Astrocyte of the spinal cord (primary cell): Measurements from ENCODE around the gene EXOC6.
"Not testable (repeated sequence)": the region's sequence is repeated elsewhere in the genome, so short reads cannot be mapped to it uniquely, and the experiment has no call there.

Experiments
- DNase-seq: peaks from one replicate; pipeline ENCODE4 v3.0.0; 2011; ENCODE audit warnings: low read depth, low spot score
- H3K4me3 ChIP-seq: 2 replicates; pipeline ENCODE4 v1.5.1; 2011; ENCODE audit warnings: low read depth, mild to moderate bottlenecking, low read length, moderate library complexity
- CTCF ChIP-seq: IDR thresholded peaks from 2 replicates; pipeline ENCODE4 v1.5.1; 2012; ENCODE audit warnings: low read depth, mild to moderate bottlenecking, low read length, inconsistent platforms
- in situ Hi-C: cut with HindIII; loops from 2 replicates; pipeline ENCODE4 v1.10.0; 2017; ENCODE audit warnings: low sequenced_read_pairs

The EXOC6 gene

DNA sequence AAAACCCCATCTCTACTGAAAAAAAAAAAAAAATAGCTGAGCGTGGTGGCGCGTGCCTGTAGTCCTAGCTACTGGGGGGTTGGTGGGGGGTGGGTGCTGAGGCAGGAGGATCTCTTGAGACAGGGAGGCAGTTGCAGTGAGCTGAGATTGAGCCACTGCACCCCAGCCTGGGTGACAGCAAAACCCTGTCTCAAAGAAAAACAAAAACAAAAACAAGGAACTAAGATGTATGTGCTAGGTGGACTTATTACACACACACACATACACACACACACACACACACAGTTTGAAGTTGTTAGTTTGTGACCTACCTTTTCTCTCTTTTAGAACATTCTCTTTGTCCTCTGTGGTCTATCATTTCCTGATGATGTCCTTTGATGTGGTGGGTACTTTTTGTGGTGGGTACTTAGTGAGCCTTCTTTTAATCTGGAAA, 53.5 kb downstream of the EXOC6 start:
- no peak for TF ChIP-seq CTCF
- in situ Hi-C loops: no loop called here

GRCh38 chr10:92903633-92904032, 55.3 kb downstream of the EXOC6 start:
- TF ChIP-seq CTCF: no peak
- H3K4me3 ChIP-seq: no peak overlapping the region
- in situ Hi-C loops: no loop called here
- no peak for DNase-seq

More for the DNA sequence above, 53.5 kb downstream of the EXOC6 start:
- no peak overlapping the region for H3K4me3 ChIP-seq
- no peak for DNase-seq

DNA sequence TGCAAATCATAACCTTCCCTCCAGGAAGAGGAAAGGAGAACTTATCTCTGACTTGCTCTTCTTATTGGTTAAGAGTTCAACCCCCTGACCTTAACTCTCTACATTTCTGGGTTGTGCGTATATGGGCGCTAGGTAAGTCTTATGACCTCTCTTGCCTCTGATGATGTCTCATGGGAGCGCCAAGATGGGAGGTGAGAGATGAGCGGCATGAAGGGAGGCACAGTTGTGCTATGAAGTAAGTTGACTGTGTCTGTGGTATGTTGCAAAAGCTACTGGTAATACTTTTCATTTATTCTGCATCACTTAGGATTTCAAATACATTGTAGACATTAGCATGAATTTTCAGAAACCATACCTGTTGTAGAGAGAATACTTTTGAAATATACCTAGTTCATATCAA, 59.0 kb downstream of the EXOC6 start:
- no peak overlapping the region for H3K4me3 ChIP-seq
- DNase-seq: no peak
- TF ChIP-seq CTCF: no peak
- in situ Hi-C loops: no loop called here

DNA sequence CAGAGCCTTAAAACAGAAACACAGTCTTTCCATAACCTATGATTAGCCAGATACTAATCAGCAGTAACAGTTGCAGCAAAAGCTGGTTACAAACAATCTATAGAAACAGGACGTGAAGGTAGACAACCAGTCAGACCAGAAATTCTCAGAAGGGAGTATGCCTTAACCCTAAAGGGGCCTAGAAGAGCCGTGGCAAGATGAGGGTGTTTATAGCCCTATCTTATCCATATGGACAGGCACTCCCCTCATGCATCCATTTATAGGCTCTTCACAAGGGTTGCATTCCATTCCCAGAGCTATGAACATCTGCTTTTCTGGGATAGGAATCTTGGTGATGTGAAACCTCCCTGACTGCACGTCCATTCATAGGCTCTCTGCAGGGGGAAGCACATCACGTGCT, 64.3 kb downstream of the EXOC6 start:
- H3K4me3 ChIP-seq, DNase-seq, in situ Hi-C loops: not testable (repeated sequence)

- in situ Hi-C loops: no loop called here
- H3K4me3 ChIP-seq: no peak overlapping the region
- no peak for DNase-seq
- no peak for TF ChIP-seq CTCF
Observed at GRCh38 chr10:92913973-92914372, 65.7 kb downstream of the EXOC6 start.

DNA sequence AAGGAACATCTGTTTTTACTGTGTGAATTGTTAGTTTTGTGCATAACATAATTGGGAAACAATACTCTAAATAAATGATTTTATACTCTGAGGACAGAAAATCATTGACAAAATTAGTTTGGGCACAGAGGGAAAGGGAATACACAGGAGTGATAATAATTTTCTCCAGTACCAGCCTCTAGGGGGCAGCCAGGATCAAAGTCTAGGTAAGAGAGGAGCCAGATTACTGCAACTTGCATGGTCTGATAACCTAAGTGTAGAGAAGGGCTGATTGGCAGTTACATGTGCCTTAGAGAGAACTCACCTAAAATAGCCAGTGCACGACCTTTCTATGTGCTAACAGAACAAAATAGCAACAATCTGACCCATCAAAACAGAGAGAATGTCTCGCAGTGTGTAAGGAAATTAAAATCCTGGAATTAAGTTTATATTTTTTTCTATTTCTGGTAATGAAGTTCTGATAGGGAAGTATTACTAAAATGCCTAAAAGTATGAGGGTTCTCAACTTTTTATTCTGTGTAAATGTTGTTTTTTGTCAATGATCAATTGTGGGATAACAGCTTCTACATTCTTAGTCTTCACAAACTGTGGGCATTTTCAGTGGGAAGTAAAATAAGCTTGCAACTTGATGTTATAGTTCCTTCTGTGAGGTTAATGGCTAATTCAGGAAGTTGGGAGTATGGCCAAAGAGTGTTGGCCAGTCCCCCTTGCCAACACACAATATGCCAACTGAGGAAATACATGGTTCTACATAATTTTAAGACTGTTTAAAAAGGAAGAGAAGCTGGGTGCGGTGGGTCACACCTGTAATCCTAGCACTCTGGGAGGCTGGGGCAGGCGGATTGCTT, 66.4 kb downstream of the EXOC6 start:
- no peak overlapping the region for H3K4me3 ChIP-seq
- in situ Hi-C loops: no loop called here
- peak; percentile 82 for TF ChIP-seq CTCF
- peak; percentile 54 for DNase-seq

DNA sequence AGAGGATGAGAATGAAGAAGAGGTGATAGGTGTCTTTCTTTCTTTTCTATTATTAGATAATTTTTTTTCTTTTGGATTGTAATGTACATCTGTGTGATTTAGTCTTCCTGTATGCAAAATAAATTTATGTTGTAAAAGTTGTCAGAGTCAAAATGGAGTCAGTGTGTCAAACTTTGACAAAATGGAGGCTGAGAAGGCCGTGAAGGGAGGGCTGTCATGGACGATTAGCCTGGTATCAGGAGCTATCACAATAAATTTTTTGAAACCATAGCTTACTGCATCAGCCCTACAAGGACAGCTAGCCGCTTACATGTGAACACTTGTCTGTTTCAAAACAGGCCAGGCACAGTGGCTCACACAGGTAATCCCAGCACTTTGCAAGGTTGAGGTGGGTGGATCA, 67.6 kb downstream of the EXOC6 start:
- no peak for TF ChIP-seq CTCF
- DNase-seq: no peak
- H3K4me3 ChIP-seq: no peak overlapping the region
- in situ Hi-C loops: no loop called here
